Erythroblast (primary cell): Measurements from ENCODE around the gene OVOL2.
"Not testable (repeated sequence)": the region's sequence is repeated elsewhere in the genome, so short reads cannot be mapped to it uniquely, and the experiment has no call there.

Source experiments
- DNase-seq, 2 experiments: peaks; one replicate each; lab custom pipeline; 2025; lab: John Stamatoyannopoulos, UW
- GATA1 ChIP-seq: IDR thresholded peaks from 2 replicates; pipeline ENCODE4 v1.6.1; 2011; ENCODE audit warnings: low read depth, mild to moderate bottlenecking, control low read depth, low read length, moderate library complexity
- POLR2A ChIP-seq: IDR thresholded peaks from 2 replicates; pipeline ENCODE4 v1.6.1; 2011; ENCODE audit warnings: mild to moderate bottlenecking, low read length

The OVOL2 gene

DNA sequence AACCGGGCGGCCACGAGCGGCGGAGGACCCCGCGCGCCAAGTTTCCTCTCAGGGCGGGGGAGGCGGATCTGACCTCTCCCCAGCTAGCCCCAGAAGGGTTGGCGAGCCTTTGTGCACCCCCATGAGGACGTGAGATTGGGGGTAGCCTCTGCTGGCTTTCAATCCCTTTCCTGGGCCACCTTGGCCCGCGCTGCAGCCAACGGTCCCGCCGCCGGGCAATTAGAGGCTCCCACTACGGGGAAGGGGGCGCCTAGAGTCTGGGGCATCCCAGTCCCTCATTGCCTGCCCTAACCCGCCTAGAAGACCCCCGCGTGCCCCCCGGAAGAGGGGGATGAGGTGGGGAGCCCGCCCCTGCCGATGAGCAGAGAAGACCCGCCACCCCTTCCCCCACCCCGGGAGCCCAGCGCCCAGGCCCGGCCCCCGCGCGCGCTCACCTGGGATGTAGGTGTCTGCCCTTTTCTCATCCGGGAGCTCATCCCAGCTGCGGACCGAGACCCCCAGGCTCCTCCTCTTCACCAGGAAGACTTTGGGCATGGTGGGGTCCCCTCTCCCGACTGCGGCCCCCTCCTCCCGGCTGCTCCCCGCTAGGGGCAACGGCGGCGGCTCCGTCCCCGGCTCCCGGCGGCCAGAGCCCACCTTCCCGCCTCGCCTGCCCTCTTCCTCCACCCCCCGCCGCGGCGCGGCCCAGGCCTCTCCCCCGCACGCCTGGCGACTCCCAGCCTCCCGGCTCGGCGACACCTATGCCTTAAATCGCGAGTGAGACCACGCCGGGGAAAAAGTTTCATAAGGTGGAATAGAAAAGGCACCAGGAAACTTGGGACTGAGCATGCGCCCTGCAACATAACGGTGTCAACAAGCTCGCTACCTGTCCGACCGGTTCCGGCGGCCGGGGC, at the start of gene OVOL2:
Gene OVOL2, minus strand, starts transcription at position 816 of the 893 bp plus-strand sequence. Its CDS starts 282 bp downstream, at position 534.
- no peak for DNase-seq
- TF ChIP-seq POLR2A = no peak
- no peak for TF ChIP-seq GATA1

DNA sequence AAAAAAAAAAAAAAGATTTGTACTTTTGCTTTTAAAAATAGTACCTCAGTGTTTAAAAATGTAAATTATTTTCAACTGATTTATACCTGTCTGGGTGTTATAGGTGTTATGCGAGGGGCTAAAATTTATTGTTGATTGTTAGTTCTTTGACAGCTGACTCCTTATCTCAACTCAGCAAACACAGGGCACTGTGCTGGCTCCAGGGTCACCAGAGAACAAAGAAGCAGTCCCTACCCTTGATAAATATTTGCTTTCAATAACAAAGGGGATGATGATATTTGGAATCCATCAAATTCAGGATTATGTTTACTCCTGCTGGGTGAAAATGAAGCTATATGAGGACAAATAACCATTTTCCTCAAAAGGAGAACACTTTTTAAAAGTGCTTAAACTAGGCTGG, 45.8 kb upstream of the OVOL2 start:
- DNase-seq = no peak
- TF ChIP-seq GATA1 (no peak), POLR2A (no peak)

DNA sequence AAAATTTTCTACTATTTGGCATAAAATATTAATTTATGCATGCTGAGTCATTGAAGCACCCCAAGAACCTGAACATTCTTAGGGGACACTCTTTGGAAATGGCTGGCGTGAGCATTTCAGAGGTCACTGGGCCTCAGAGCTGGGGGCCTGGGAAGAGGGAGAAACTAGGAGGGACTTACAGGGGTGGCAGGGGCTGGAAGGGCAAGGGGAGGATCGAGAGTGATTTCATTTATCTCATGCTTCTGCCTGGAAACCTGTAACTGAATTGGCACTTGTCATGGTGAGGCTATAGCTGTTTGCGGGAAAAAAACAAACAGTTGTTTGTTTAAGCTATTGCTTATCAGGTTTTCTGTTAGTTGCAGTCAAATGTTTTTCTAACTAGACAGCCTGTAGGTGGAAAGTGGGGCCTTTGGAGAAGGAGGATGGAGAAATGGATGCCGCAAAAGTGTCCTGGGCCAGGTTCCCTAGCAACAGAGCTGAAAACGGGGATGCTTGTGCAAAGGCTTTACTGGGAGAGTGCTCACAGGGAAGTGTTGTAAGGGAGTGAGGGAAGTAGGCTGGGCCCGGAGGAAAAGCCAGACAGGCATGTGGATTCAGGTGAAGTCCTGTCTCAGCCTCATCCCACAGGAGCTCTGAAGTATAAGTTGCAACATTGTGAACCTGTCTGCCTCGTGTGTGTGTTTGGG, 43.6 kb upstream of the OVOL2 start:
- no peak for TF ChIP-seq GATA1
- TF ChIP-seq POLR2A = no peak
- DNase-seq = no peak

DNA sequence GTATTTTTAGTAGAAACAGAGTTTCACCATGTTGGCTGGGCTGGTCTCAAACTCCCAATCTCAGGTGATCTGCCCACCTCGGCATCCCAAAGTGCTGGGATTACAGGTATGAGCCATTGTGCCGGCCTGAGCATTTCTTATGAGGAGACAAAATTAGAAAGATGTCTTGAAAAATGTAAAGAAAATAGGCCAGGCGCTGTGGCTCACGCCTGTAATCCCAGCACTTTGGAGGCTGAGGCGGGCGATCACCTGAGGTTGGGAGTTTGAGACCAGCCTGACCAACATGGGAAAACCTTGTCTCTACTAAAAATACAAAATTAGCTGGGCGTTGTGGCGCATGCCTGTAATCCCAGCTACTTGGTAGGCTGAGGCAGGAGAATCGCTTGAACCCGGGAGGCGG, 42.9 kb upstream of the OVOL2 start:
- not testable (repeated sequence) for DNase-seq

DNA sequence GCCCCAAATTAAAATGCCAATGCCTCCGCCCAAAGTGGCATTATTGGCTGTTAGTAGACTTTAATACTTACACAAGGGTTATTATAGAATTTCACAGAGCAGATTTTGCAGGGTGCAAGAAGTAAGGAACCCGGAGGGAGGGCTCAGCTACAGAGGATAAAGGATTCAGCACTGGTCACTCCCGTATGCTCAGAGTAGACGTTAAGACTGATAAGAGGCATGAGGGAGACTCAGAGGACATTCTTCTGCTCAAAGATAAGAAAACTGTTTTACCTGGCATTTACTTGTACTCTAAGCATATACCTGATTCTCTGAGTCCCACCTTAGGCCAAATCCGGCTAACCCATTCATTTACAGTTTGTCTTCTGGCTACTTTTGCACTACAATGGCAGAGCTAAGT, 36.5 kb upstream of the OVOL2 start:
- DNase-seq = no peak
- TF ChIP-seq POLR2A (no peak), GATA1 (no peak)

DNA sequence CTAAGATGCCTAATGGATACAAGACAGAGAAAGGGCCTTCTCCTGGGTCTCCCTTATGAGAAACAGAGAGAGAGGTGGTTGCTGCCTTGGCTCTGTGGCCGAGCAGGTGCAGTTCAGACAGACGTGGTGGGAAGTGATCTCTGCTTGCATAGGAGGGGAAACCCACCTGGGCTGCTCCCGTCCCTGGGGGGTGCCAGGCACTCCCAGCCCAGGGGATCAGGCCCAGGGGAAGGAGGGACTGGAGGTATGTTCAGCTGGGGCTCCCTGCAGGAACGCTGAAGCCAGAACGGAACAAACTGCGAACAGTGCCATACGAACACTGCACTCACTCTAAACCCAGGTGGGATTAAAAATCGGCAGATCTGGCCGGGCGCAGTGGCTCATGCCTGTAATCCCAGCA, 35.7 kb upstream of the OVOL2 start:
- no peak for DNase-seq
- TF ChIP-seq GATA1 (no peak), POLR2A (no peak)

DNA sequence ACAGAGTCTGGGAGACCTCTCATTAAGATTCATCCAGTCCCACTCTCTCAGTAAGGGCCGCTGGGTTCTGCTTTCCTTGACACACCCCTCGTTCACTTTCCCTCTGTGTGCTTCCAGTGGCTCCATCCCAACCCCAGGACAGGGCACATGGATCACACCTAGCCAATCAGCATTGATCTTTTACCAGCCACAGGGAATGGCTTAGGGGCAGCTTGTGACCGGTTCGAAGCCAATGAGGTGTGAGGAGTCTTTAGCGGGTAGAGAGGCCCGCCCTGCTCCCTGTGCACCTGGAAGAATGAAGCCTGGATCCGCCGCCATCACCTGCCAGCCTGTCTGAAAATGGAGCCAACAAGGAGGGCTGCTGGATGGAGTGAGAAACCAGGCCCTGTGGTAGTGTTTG, 35.2 kb upstream of the OVOL2 start:
- TF ChIP-seq POLR2A = no peak
- no peak for TF ChIP-seq GATA1
- no peak for DNase-seq

DNA sequence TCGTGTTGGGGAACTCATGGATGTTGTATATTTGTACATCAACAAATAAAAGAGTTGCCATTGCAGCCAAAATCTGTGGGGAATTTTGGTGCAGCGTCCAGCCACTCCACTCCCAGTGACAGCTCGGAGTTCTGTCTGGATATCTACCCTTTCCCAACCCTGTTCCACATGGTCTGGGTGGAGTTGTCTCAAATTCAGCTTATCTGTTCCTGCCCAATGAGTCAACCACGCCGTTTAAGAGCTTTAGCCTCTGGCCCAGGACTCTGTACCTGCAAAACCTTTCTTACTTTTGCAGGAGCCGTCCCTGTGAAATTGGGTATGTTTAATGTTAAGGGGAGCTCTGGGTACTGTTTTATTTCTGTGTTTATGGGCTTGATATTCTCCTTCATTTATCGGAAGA, 33.9 kb upstream of the OVOL2 start:
- no peak for DNase-seq
- TF ChIP-seq POLR2A (no peak), GATA1 (no peak)

DNA sequence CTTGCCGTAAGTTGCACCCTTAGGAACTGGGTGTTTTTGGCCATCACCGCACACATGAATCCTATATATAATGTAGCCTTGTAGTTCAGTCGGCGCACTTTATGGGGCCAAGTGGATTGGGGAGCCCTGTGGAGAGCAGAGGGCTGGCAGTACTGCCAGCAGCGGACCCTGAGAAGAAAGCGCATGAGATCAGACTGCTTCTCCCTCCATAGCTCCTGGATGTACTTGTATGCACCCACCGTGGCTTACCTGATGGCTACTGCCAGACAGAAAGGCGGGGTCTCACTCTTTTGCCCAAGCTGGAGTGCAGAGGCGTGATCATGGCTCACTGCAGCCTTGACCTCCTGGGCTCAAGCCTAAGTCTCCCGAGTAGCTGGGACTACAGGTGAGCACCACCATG, 32.8 kb upstream of the OVOL2 start:
- no peak for DNase-seq
- TF ChIP-seq POLR2A (no peak), GATA1 (no peak)

DNA sequence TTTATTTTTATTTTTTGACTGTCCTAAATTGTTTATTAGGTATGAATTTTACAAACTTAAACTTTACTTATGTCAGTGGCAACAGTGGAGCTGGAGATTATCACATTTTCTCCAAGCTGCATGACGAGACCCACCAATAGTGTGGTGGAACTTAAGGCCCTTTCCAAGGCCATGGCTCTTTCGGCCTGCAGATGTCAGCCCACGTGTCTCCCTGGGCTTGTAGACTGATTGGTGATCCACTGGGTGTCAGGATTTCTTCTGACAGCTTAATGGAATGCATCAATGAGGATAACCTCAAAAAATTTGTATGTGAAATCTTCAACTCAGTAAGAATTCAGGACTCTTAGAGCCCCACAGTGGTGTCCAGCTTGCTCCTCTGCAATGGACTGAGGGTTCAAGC, 32.3 kb upstream of the OVOL2 start:
- no peak for TF ChIP-seq GATA1
- TF ChIP-seq POLR2A = no peak
- peak; percentile 6 to 7 for DNase-seq

DNA sequence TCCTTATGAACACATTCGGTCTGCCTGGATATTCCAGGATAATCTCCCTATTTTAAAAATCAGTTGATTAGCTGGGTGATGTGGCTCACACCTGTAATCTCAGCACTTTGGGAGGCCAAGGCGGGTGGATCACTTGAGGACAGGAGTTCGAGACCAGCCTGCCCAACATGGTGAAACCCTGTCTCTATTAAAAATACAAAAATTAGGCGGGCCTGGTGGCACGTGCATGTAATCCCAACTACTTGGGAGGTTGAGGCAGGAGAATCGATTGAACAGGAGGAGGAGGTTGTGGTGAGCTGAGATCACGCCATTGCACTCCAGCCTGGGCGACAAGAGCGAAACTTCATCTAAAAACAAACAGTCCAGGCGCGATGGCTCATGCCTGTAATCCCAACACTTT, 31.1 kb upstream of the OVOL2 start:
- not testable (repeated sequence) for DNase-seq

DNA sequence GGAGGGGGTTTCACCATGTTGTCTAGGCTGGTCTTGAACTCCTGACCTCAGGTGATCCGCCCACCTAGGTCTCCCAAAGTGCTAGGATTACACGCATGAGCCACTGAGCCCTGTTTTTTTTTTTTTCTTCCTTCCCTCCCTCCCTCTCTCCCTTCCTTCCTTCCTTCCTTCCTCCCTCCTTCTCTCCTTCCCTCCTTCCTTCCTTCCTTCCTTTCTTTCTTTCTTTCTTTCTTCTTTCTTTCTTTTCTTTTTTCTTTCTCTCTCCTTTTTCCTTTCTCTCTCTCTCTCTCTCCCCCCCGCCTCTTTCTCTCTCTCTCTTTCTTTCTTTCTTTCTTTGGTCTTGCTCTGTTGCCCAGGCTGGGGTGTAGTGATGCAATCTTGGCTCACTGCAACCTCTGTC, 30.6 kb upstream of the OVOL2 start:
- not testable (repeated sequence) for DNase-seq

DNA sequence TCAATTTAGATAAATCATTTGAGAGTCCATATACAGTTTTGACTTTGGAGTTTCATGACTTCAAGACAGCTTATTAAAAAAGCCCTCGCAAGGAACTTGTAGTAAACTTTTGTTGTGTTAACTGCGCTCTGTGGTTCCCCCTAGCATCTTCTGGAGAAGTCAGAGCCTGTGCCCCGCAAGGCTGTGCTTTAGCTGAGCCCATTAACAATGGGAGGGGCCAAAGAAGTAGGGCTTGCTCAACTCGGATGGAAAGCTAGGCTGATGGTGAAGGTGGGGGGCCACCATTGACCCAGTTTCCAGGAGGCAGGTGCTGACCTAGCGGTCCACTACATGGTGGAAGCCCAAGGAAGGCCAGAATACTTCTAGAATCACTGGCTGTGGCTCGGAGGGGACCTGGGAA, 29.3 kb upstream of the OVOL2 start:
- no peak for DNase-seq
- TF ChIP-seq GATA1 (no peak), POLR2A (no peak)

DNA sequence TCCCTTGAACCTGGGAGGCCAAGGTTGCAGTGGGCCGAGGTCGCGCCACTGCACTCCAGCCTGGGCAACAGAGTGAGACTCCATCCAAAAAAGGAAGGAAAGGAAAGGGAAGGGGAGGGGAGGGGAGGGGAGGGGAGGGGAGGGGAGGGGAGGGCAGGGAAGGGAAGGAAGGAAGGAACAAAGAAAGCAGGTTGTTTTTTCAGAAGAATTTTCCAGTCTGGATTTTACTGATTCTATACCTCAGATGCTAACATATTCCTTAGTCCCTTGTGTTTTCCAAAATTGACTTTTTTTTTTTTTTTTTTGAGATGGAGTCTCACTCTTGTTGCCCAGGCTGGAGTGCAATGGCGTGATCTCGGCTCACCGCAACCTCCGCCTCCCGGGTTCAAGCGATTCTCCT, 23.1 kb upstream of the OVOL2 start:
- DNase-seq = not testable (repeated sequence)
